Activated T-cell treated with anti-CD3 and anti-CD28 coated beads, Interleukin-2, amount 50 U/mL, for 72 hours (primary cell): Measurements from ENCODE around the gene MTHFD2. TPM values are rescaled to one million over a fixed set of nuclear protein-coding genes. Genes with fewer than 3 reads are reported as not detected.
A peak's percentile ranks its signal among the peaks of the same experiment; 100 is the strongest.

Source experiments
- ATAC-seq, 2 donors: fragments of 150-1000 bp; cut with Tn5 transposase; replicated peaks in 1 of 2; 2 replicates each; pipeline ENCODE4 v1.10.0; 2021; ENCODE audit warnings: moderate library complexity in 2 of 2, mild to moderate bottlenecking in 1 of 2
- DNase-seq, 2 donors: peaks; one replicate each; pipeline ENCODE4 v3.0.0; 2021 to 2022; ENCODE audit warnings: mixed read lengths in 1 of 2
- H3K27ac Mint-ChIP-seq: one replicate; pipeline ENCODE4 v1.8.0; 2022; ENCODE audit warnings: mild to moderate bottlenecking, moderate library complexity, mixed read lengths
- H3K27me3 Mint-ChIP-seq: one replicate; pipeline ENCODE4 v1.8.0; 2022; ENCODE audit warnings: low read depth, mixed read lengths
- H3K36me3 Mint-ChIP-seq, 2 donors: one replicate each; pipeline ENCODE4 v1.8.0; 2022; ENCODE audit warnings: mixed read lengths in 2 of 2, mild to moderate bottlenecking in 1 of 2; ENCODE audit not compliant: insufficient read depth in 2 of 2
- H3K4me1 Mint-ChIP-seq: one replicate; pipeline ENCODE4 v1.8.0; 2022; ENCODE audit warnings: low read depth, mixed read lengths
- H3K4me3 Mint-ChIP-seq, 2 donors: one replicate each; pipeline ENCODE4 v1.8.0; 2022; ENCODE audit warnings: mild to moderate bottlenecking in 2 of 2, mixed read lengths in 2 of 2, moderate library complexity in 2 of 2
- H3K9me3 Mint-ChIP-seq, 2 donors: one replicate each; pipeline ENCODE4 v1.8.0; 2022; ENCODE audit warnings: mixed read lengths in 2 of 2
- total RNA-seq, 2 donors: library from RNA; stranded (reverse); gene quantifications; one replicate each; pipeline ENCODE4 v1.2.3, GENCODE V29; 2022

The MTHFD2 gene
- total RNA-seq, 2 donors from 2014 or later = 518 to 624 TPM

- Mint-ChIP-seq H3K4me1 (no peaks in the 10 kb centered on the region), H3K36me3 (no peaks in the 10 kb centered on the region), H3K9me3 (no peaks in the 10 kb centered on the region), H3K4me3 (no peak overlapping the region), H3K27me3 (no peaks in the 10 kb centered on the region), H3K27ac (no peak overlapping the region)
- ATAC-seq (no peak), DNase-seq (no peak)
These were observed 48.2 kb downstream of the MTHFD2 start for GRCh38 chr2:74246496-74247195.

GRCh38 chr2:74249406-74250122, 51.1 kb downstream of the MTHFD2 start:
- DNase-seq = no peak
- ATAC-seq = no peak
- Mint-ChIP-seq H3K4me3 (no peak overlapping the region), H3K27me3 (no peaks in the 10 kb centered on the region), H3K9me3 (no peaks in the 10 kb centered on the region), H3K27ac (no peak overlapping the region), H3K36me3 (no peaks in the 10 kb centered on the region), H3K4me1 (no peaks in the 10 kb centered on the region)

GRCh38 chr2:74250189-74250631, 51.8 kb downstream of the MTHFD2 start:
- no peak overlapping the region for H3K27ac Mint-ChIP-seq
- peak; percentile 65 to 69 for ATAC-seq
- H3K4me1 Mint-ChIP-seq = no peaks in the 10 kb centered on the region

GRCh38 chr2:74252036-74252435, 53.6 kb downstream of the MTHFD2 start:
- H3K27me3 Mint-ChIP-seq = no peaks in the 10 kb centered on the region

More at GRCh38 chr2:74250189-74250631, 51.8 kb downstream of the MTHFD2 start:
- Mint-ChIP-seq H3K27me3 (no peaks in the 10 kb centered on the region), H3K36me3 (no peaks in the 10 kb centered on the region), H3K4me3 (no peak overlapping the region), H3K9me3 (no peaks in the 10 kb centered on the region)
- DNase-seq = peak; percentile 52 to 56

GRCh38 chr2:74252862-74253261, 54.4 kb downstream of the MTHFD2 start:
- Mint-ChIP-seq H3K36me3 (no peaks in the 10 kb centered on the region), H3K9me3 (no peaks in the 10 kb centered on the region), H3K27me3 (no peaks in the 10 kb centered on the region), H3K4me3 (no peak overlapping the region), H3K4me1 (no peaks in the 10 kb centered on the region), H3K27ac (no peak overlapping the region)
- DNase-seq (no peak), ATAC-seq (no peak)

More at GRCh38 chr2:74252036-74252435, 53.6 kb downstream of the MTHFD2 start:
- ATAC-seq (no peak), DNase-seq (no peak)
- H3K4me3 Mint-ChIP-seq = no peak overlapping the region
- H3K9me3 Mint-ChIP-seq = no peaks in the 10 kb centered on the region
- H3K4me1 Mint-ChIP-seq = no peaks in the 10 kb centered on the region
- H3K27ac Mint-ChIP-seq = no peak overlapping the region
- H3K36me3 Mint-ChIP-seq = no peaks in the 10 kb centered on the region

GRCh38 chr2:74253306-74253970, 55.0 kb downstream of the MTHFD2 start:
- ATAC-seq (no peak), DNase-seq (no peak)
- H3K4me3 Mint-ChIP-seq = no peak overlapping the region
- H3K27ac Mint-ChIP-seq = no peak overlapping the region
- H3K36me3 Mint-ChIP-seq = no peaks in the 10 kb centered on the region
- H3K27me3 Mint-ChIP-seq = no peaks in the 10 kb centered on the region
- no peaks in the 10 kb centered on the region for H3K9me3 Mint-ChIP-seq
- no peaks in the 10 kb centered on the region for H3K4me1 Mint-ChIP-seq

GRCh38 chr2:74253971-74254310, 55.5 kb downstream of the MTHFD2 start:
- ATAC-seq = no peak
- Mint-ChIP-seq H3K4me1 (no peaks in the 10 kb centered on the region), H3K27me3 (no peaks in the 10 kb centered on the region), H3K4me3 (no peak overlapping the region), H3K9me3 (no peaks in the 10 kb centered on the region), H3K36me3 (no peaks in the 10 kb centered on the region), H3K27ac (no peak overlapping the region)
- DNase-seq = no peak

GRCh38 chr2:74255660-74256213, 57.3 kb downstream of the MTHFD2 start:
- Mint-ChIP-seq H3K36me3 (no peaks in the 10 kb centered on the region), H3K4me1 (no peaks in the 10 kb centered on the region), H3K27me3 (no peaks in the 10 kb centered on the region), H3K9me3 (no peaks in the 10 kb centered on the region), H3K27ac (no peak overlapping the region), H3K4me3 (no peak overlapping the region)
- DNase-seq = no peak
- no peak for ATAC-seq

- Mint-ChIP-seq H3K9me3 (no peaks in the 10 kb centered on the region), H3K4me3 (no peak overlapping the region), H3K27me3 (no peaks in the 10 kb centered on the region), H3K4me1 (no peaks in the 10 kb centered on the region), H3K27ac (no peak overlapping the region), H3K36me3 (no peaks in the 10 kb centered on the region)
- no peak for DNase-seq
- no peak for ATAC-seq
These were observed 60.8 kb downstream of the MTHFD2 start for GRCh38 chr2:74259191-74259590.

GRCh38 chr2:74259733-74260132, 61.3 kb downstream of the MTHFD2 start:
- Mint-ChIP-seq H3K4me1 (no peaks in the 10 kb centered on the region), H3K27ac (no peak overlapping the region), H3K27me3 (no peaks in the 10 kb centered on the region), H3K4me3 (no peak overlapping the region), H3K9me3 (no peaks in the 10 kb centered on the region), H3K36me3 (no peaks in the 10 kb centered on the region)
- no peak for DNase-seq
- no peak for ATAC-seq

- no peaks in the 10 kb centered on the region for H3K9me3 Mint-ChIP-seq
- peak overlapping the region; percentile 10 for H3K27ac Mint-ChIP-seq
- H3K4me3 Mint-ChIP-seq = no peak overlapping the region
These were observed 62.1 kb downstream of the MTHFD2 start for GRCh38 chr2:74260495-74260894.

GRCh38 chr2:74261204-74261864, 62.9 kb downstream of the MTHFD2 start:
- H3K9me3 Mint-ChIP-seq = no peaks in the 10 kb centered on the region
- no peaks in the 10 kb centered on the region for H3K27me3 Mint-ChIP-seq
- H3K27ac Mint-ChIP-seq = no peak overlapping the region
- ATAC-seq (no peak), DNase-seq (no peak)
- H3K4me3 Mint-ChIP-seq = no peak overlapping the region
- H3K4me1 Mint-ChIP-seq = no peaks in the 10 kb centered on the region
- no peaks in the 10 kb centered on the region for H3K36me3 Mint-ChIP-seq

More at GRCh38 chr2:74260495-74260894, 62.1 kb downstream of the MTHFD2 start:
- ATAC-seq = no peak
- Mint-ChIP-seq H3K27me3 (no peaks in the 10 kb centered on the region), H3K36me3 (no peaks in the 10 kb centered on the region), H3K4me1 (no peaks in the 10 kb centered on the region)
- DNase-seq = no peak

GRCh38 chr2:74262681-74263080, 64.3 kb downstream of the MTHFD2 start:
- no peak overlapping the region for H3K4me3 Mint-ChIP-seq
- DNase-seq (no peak), ATAC-seq (no peak)
- H3K27me3 Mint-ChIP-seq = no peaks in the 10 kb centered on the region
- no peaks in the 10 kb centered on the region for H3K9me3 Mint-ChIP-seq
- H3K36me3 Mint-ChIP-seq = no peaks in the 10 kb centered on the region
- no peak overlapping the region for H3K27ac Mint-ChIP-seq
- peaks cover 10% of the 10 kb centered on the region for H3K4me1 Mint-ChIP-seq
